HepG2 (cell line): Measurements from ENCODE around the gene NISCH. TPM values are rescaled to one million over a fixed set of nuclear protein-coding genes. Genes with fewer than 3 reads are reported as not detected.
A peak's percentile ranks its signal among the peaks of the same experiment; 100 is the strongest.

Experiments
- BCLAF1 ChIP-seq: fragments of 450-650 bp; IDR thresholded peaks from 2 replicates; pipeline ENCODE4 v1.6.1; 2017; ENCODE audit warnings: mild to moderate bottlenecking
- BHLHE40 ChIP-seq: IDR thresholded peaks from 2 replicates; pipeline ENCODE4 v1.6.1; 2011; ENCODE audit warnings: low read length, improper control_type of control experiment
- CREB1 ChIP-seq, 2 experiments: fragments of 450-650 bp in 1 of 2; IDR thresholded peaks; 2 replicates each; pipeline ENCODE4 v1.6.1; 2016 to 2017; ENCODE audit warnings: control low read depth in 1 of 2, mild to moderate bottlenecking in 1 of 2, missing compliant biosample characterization in 1 of 2, missing genetic modification characterization in 1 of 2
- EEA1 ChIP-seq: sonication (generic); formaldehyde crosslinking; IDR thresholded peaks from 2 replicates; pipeline ENCODE4 v1.5.1; 2020; ENCODE audit warnings: mild to moderate bottlenecking, missing genetic modification reagents, borderline replicate concordance
- HNRNPK ChIP-seq: fragments of 200-400 bp; formaldehyde crosslinking; IDR thresholded peaks from 2 replicates; pipeline ENCODE4 v1.6.1; 2018; ENCODE audit warnings: low read length, low read depth, moderate library complexity, mild to moderate bottlenecking; ENCODE audit not compliant: poor library complexity, severe bottlenecking
- JDP2 ChIP-seq: sonication (generic); formaldehyde crosslinking; IDR thresholded peaks from 2 replicates; pipeline ENCODE4 v1.8.1; 2022; ENCODE audit warnings: missing genetic modification reagents, borderline replicate concordance
- PHB2 ChIP-seq: fragments of 450-650 bp; IDR thresholded peaks from 2 replicates; pipeline ENCODE4 v1.6.1; 2018; ENCODE audit not compliant: partially characterized antibody
- RBM22 ChIP-seq: fragments of 200-400 bp; formaldehyde crosslinking; optimal IDR thresholded peaks from 2 replicates; pipeline ENCODE3; 2017; ENCODE audit warnings: mild to moderate bottlenecking, low read length, moderate library complexity
- RNF2 ChIP-seq: fragments of 450-650 bp; conservative IDR thresholded peaks from 2 replicates; pipeline ENCODE4 v1.6.1; 2016; ENCODE audit warnings: low read depth
- SMAD9 ChIP-seq: sonication (generic); formaldehyde crosslinking; IDR thresholded peaks from 2 replicates; pipeline ENCODE4 v1.5.1; 2020; ENCODE audit warnings: mild to moderate bottlenecking, missing genetic modification reagents
- TBL1XR1 ChIP-seq: fragments of 150-350 bp; IDR thresholded peaks from 2 replicates; pipeline ENCODE4 v1.6.1; 2014; ENCODE audit warnings: borderline replicate concordance, low read length; ENCODE audit not compliant: partially characterized antibody
- TOPORS ChIP-seq: sonication (generic); formaldehyde crosslinking; IDR thresholded peaks from 2 replicates; pipeline ENCODE4 v1.8.0; 2023; ENCODE audit warnings: mild to moderate bottlenecking, missing genetic modification reagents
- U2AF1 ChIP-seq: fragments of 200-400 bp; formaldehyde crosslinking; optimal IDR thresholded peaks from 2 replicates; pipeline ENCODE3; 2017; ENCODE audit warnings: mild to moderate bottlenecking, low read depth, low read length
- ZNF713 ChIP-seq: sonication (generic); formaldehyde crosslinking; IDR thresholded peaks from 2 replicates; pipeline ENCODE4 v1.4.0; 2020; ENCODE audit warnings: mild to moderate bottlenecking, missing genetic modification reagents
- ZNF761 ChIP-seq: sonication (generic); formaldehyde crosslinking; conservative IDR thresholded peaks from 2 replicates; pipeline ENCODE4 v1.4.0; 2020; ENCODE audit warnings: mild to moderate bottlenecking, missing genetic modification reagents
- ZNF850 ChIP-seq: sonication (generic); formaldehyde crosslinking; conservative IDR thresholded peaks from 2 replicates; pipeline ENCODE4 v1.9.0; 2021; ENCODE audit warnings: mild to moderate bottlenecking, missing genetic modification reagents
- ZNF878 ChIP-seq: sonication (generic); formaldehyde crosslinking; IDR thresholded peaks from 2 replicates; pipeline ENCODE4 v1.8.1; 2023; ENCODE audit warnings: mild to moderate bottlenecking, missing genetic modification reagents, moderate library complexity
- polyA plus RNA-seq, 8 experiments: library from polyadenylated mRNA; depleted of rRNA in 3 of 8; stranded (reverse) in 7 of 8; unstranded in 1 of 8; fragments of >200 nt; fragmentation: Illumina TruSeq in 4 of 8; extraction: Trizol in 4 of 8; gene quantifications; 2 replicates each; pipeline versions ENCODE4 v1.2.1 to v1.2.3, GENCODE V29; 2011 to 2016; ENCODE audit warnings: low read depth in 4 of 8, missing spikeins in 1 of 8, mixed read lengths in 1 of 8; ENCODE audit not compliant: insufficient read depth in 1 of 8
- total RNA-seq, 5 experiments: library from RNA; depleted of rRNA; stranded (reverse); fragments of >200 nt; fragmentation: Illumina TruSeq; extraction: Trizol; gene quantifications; 2 replicates each; pipeline ENCODE4 v1.2.3, GENCODE V29; 2016; ENCODE audit warnings: low read depth in 1 of 5
- TF ChIP-seq, protein P1 (sequence below): sonication (generic); formaldehyde crosslinking; conservative IDR thresholded peaks from 2 replicates; pipeline ENCODE4 v1.5.0; 2020; ENCODE audit warnings: missing genetic modification reagents
- TF ChIP-seq, protein P2 (sequence below): sonication (generic); formaldehyde crosslinking; IDR thresholded peaks from 2 replicates; pipeline ENCODE4 v1.9.0; 2022; ENCODE audit warnings: low read depth, missing genetic modification reagents
- TF ChIP-seq, protein P3 (sequence below): IDR thresholded peaks from 2 replicates; pipeline ENCODE4 v1.6.1; 2016
- TF ChIP-seq, protein P4 (sequence below): sonication (generic); formaldehyde crosslinking; IDR thresholded peaks from 2 replicates; pipeline ENCODE4 v1.8.0; 2022; ENCODE audit warnings: mild to moderate bottlenecking, missing genetic modification reagents, moderate library complexity

Gene NISCH
- total and polyA plus RNA-seq, 2 of the 13 experiments (the other 11 are each of a cell fraction or from before 2014, with no cell fraction given): 27.0 to 47.6 TPM

- TF ChIP-seq CREB1 (IDR thresholded peaks at IDR 0.05): peak; percentile 90
- peak; percentile 95 for TF ChIP-seq CREB1 (CRISPR knock-in tag; IDR thresholded peaks at IDR 0.05)
- TF ChIP-seq ZNF761 (CRISPR knock-in tag): no peak
- TF ChIP-seq, protein P1, sequence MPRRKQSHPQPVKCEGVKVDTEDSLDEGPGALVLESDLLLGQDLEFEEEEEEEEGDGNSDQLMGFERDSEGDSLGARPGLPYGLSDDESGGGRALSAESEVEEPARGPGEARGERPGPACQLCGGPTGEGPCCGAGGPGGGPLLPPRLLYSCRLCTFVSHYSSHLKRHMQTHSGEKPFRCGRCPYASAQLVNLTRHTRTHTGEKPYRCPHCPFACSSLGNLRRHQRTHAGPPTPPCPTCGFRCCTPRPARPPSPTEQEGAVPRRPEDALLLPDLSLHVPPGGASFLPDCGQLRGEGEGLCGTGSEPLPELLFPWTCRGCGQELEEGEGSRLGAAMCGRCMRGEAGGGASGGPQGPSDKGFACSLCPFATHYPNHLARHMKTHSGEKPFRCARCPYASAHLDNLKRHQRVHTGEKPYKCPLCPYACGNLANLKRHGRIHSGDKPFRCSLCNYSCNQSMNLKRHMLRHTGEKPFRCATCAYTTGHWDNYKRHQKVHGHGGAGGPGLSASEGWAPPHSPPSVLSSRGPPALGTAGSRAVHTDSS: no peak
- TF ChIP-seq SMAD9 (CRISPR knock-in tag): no peak
- peak; percentile 82 for TF ChIP-seq TBL1XR1
- TF ChIP-seq U2AF1: no peak
- TF ChIP-seq EEA1 (CRISPR knock-in tag): no peak
- no peak; the same call in 1 of the 2 replicates for TF ChIP-seq BHLHE40
- TF ChIP-seq ZNF850 (CRISPR knock-in tag): no peak
- TF ChIP-seq RBM22: no peak
- no peak for TF ChIP-seq JDP2 (CRISPR knock-in tag)
- peak; percentile 81; the same call in 1 of the 2 replicates for TF ChIP-seq ZNF878 (CRISPR knock-in tag)
- TF ChIP-seq ZNF713: no peak
- TF ChIP-seq PHB2: no peak
- TF ChIP-seq RNF2: no peak
- no peak for TF ChIP-seq HNRNPK
- no peak for TF ChIP-seq BCLAF1
- TF ChIP-seq, protein P2, sequence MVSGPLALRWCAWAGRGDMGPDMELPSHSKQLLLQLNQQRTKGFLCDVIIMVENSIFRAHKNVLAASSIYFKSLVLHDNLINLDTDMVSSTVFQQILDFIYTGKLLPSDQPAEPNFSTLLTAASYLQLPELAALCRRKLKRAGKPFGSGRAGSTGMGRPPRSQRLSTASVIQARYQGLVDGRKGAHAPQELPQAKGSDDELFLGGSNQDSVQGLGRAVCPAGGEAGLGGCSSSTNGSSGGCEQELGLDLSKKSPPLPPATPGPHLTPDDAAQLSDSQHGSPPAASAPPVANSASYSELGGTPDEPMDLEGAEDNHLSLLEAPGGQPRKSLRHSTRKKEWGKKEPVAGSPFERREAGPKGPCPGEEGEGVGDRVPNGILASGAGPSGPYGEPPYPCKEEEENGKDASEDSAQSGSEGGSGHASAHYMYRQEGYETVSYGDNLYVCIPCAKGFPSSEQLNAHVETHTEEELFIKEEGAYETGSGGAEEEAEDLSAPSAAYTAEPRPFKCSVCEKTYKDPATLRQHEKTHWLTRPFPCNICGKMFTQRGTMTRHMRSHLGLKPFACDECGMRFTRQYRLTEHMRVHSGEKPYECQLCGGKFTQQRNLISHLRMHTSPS (CRISPR knock-in tag): no peak; the same call in 1 of the 2 replicates
- no peak for TF ChIP-seq TOPORS (CRISPR knock-in tag)
- TF ChIP-seq, protein P3, sequence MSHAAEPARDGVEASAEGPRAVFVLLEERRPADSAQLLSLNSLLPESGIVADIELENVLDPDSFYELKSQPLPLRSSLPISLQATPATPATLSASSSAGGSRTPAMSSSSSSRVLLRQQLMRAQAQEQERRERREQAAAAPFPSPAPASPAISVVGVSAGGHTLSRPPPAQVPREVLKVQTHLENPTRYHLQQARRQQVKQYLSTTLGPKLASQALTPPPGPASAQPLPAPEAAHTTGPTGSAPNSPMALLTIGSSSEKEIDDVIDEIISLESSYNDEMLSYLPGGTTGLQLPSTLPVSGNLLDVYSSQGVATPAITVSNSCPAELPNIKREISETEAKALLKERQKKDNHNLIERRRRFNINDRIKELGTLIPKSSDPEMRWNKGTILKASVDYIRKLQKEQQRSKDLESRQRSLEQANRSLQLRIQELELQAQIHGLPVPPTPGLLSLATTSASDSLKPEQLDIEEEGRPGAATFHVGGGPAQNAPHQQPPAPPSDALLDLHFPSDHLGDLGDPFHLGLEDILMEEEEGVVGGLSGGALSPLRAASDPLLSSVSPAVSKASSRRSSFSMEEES: peak; percentile 28; the same call in 1 of the 2 replicates
- TF ChIP-seq, protein P4, sequence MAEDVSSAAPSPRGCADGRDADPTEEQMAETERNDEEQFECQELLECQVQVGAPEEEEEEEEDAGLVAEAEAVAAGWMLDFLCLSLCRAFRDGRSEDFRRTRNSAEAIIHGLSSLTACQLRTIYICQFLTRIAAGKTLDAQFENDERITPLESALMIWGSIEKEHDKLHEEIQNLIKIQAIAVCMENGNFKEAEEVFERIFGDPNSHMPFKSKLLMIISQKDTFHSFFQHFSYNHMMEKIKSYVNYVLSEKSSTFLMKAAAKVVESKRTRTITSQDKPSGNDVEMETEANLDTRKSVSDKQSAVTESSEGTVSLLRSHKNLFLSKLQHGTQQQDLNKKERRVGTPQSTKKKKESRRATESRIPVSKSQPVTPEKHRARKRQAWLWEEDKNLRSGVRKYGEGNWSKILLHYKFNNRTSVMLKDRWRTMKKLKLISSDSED (CRISPR knock-in tag): no peak
Observed at GRCh38 chr3:52429779-52430415, 25.5 kb upstream of the NISCH start (continued).
